T-helper 2 cell treated with Interferon-gamma antibody and Interleukin-4, amounts not matched to agents 100 ng/mL and 5 ng/mL, for 36 hours (primary cell): ENCODE data around the gene PIK3R5. TPM values are rescaled to one million over a fixed set of nuclear protein-coding genes. Genes with fewer than 3 reads are reported as not detected.
"Not testable (repeated sequence)": the region's sequence is repeated elsewhere in the genome, so short reads cannot be mapped to it uniquely, and the experiment has no call there.

Experiments
- intact Hi-C: fragments of 100-400 bp; cut with micrococcal nuclease; formaldehyde crosslinking; loops from one replicate; pipeline ENCODE4 v1.15.1; 2023
- total RNA-seq: library from RNA; stranded (reverse); gene quantifications from 2 replicates; pipeline ENCODE4 v1.2.3, GENCODE V29; 2022

PIK3R5 gene
- total RNA-seq, 1 donor from 2014 or later, result 56.2 TPM

- intact Hi-C loops, result loop anchor here (5.0 to 10.0 kb wide), 4 partner anchors 40 to 265 kb away; partner anchors contain the start of gene MYH10
Measured at GRCh38 chr17:8896641-8897635, 68.6 kb downstream of the PIK3R5 start.

DNA sequence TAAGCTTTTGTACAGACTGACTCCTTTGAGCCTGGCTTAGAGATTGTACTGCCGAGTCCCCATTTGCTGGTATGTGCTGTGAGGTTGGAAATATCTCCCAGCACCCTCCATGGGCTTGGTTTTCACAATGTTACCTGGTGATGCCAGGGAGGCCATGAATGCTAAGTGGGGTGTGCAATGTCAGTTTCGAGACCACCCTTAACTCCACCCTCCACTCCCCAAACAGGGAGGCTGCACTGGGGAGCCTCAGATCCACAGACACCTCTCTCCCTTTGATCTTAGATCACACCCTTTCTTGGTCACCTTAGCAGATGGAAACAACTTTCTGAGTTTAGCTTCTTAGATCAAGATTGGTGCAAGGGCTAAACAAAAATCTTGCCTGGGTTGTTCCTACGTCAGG, 69.4 kb downstream of the PIK3R5 start:
- intact Hi-C loops, result loop anchor here (5.0 to 10.0 kb wide), 4 partner anchors 39 to 264 kb away; partner anchors contain the start of gene MYH10

- intact Hi-C loops, result loop anchor here (5.0 to 10.0 kb wide), 4 partner anchors 38 to 263 kb away; partner anchors contain the start of gene MYH10
Measured at GRCh38 chr17:8894673-8895578, 70.6 kb downstream of the PIK3R5 start.

GRCh38 chr17:8894202-8894671, 71.3 kb downstream of the PIK3R5 start:
- intact Hi-C loops, result loop anchor here (10.0 kb wide), 1 partner anchor 101 kb away; no protein-coding TSS in a partner anchor

GRCh38 chr17:8893621-8894201, 71.8 kb downstream of the PIK3R5 start:
- intact Hi-C loops, result loop anchor here (10.0 kb wide), 1 partner anchor 101 kb away; no protein-coding TSS in a partner anchor

DNA sequence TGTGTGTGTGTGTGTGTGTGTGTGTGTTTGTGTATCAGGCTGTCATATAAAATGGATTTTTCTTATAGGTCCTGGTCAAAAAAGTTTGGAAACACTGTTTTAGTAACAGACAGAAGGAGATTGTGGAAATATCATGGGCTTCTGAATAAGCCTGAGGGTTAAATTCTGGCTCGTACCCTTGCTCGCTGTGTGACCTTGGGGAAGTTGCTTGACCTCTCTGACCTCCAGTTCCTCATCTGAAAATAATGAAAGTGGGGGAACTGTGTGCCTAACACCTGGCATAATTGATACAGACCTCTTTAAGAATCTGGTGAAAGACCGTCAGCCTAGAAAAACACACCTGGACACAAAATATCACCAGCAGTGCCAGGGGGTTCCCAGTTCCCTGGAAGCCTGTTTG, 72.4 kb downstream of the PIK3R5 start:
- intact Hi-C loops, result loop anchor here (10.0 kb wide), 1 partner anchor 102 kb away; no protein-coding TSS in a partner anchor

DNA sequence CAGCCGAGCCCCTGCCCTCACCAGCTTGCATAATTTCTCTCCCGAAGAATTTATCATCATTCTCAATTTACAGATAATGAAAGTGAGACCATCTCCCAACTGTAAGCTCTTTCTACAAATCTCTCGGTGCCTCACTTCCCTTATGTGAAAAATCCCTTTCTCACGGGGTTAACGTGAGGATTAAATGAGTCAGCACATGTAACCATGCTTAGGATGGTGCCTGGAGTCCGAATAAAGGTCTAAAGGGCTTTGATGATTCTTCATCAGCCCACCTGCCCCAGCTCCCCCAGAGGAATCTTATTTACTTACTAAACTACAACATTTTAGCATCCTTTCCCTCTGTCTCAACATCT, 73.2 kb downstream of the PIK3R5 start:
- intact Hi-C loops, result loop anchor here (10.0 kb wide), 1 partner anchor 102 kb away; no protein-coding TSS in a partner anchor

DNA sequence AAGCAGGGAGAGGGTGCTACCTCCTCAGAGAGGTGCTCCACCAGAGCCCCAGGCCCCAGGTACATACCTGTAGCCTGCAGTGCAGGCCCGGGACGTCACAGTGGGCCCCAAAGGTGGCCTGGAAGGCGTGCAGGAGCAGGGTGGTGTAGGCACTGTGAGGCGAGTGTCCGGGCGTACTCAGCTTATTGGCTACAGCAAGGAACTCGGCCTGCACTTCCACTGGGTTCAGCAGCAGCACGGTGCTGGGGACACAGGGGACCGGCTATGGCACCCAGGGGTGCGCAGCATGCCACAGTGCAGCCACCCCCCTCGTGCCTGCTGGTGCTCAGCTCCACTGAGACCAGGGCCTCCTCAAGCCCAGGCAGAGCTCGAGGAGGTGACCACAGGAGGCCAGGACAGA, 74.8 kb downstream of the PIK3R5 start:
- intact Hi-C loops, result loop anchor here (10.0 kb wide), 1 partner anchor 104 kb away; no protein-coding TSS in a partner anchor

DNA sequence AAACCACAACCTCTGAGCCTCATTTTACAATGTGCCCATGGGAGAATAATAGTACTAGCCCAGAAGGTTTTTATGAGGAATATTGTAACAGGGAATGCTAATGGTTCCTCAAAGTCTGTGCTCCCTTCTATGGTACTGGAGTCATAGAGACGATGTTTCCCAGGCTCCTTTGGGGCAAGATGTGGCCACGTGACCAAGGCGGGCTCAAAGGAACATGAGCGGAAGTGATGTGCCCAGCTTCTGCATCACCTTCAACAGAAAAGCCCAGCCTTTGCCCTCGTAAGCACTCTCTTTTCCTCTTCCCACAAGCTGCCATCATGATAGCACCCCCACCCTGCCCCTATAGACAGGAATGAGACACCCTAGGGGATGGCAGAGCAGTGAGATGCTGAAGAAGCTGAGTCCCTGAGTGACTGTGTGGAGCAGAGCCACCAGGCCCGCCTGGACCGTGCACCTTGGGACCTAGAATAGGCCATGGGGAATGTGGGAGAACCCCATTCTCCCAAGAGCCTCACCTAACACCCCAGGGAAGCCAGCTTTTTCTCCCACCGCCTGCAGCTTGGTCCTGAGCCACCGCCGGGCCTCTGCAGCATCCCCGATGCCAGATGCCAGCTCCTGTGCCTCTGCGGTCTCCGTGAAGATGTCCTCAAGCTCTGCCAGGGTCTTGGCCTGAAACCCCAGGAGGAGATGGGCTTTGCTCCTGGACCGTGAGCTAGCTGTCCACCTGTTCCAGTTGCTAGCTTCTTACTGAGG, 75.9 kb downstream of the PIK3R5 start:
- intact Hi-C loops, result loop anchor here (10.0 kb wide), 1 partner anchor 105 kb away; no protein-coding TSS in a partner anchor

DNA sequence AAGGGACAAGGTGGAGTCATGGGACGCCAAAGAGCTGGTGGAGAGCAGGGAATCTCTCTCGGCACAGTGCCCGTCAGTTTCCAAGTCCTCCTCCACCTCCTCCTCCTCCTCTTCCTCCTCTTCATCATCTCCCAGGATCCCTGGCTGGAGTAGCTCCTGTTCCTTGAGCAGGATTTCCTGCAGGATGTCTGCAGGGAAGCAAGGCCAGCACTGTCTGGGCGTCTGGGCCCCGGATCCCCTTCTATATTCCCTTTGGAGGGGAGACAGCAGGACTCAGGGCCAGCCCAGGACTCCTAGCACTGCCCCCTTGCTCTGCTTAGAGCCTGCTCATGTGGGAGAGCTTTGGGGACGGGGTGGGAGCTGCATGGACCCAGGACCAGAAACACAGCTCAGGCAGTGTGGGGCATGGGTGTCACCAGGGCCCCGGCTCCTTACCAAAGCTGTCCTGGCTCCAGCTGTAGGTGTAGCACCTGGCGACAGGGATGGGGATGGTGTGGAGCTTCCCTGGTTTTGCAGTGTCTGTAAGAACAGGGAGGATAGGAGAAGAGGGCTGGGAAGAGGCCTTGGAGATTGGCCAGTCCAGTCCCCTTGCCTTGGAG, 76.7 kb downstream of the PIK3R5 start:
- intact Hi-C loops, result no loop called here

- intact Hi-C loops, result no loop called here
Measured at GRCh38 chr17:8887834-8888703, 77.4 kb downstream of the PIK3R5 start.

- intact Hi-C loops, result no loop called here
Measured at GRCh38 chr17:8887301-8887700, 78.2 kb downstream of the PIK3R5 start.

GRCh38 chr17:8885967-8886684, 79.4 kb downstream of the PIK3R5 start:
- intact Hi-C loops, result no loop called here

- intact Hi-C loops, result not testable (repeated sequence)
Measured at GRCh38 chr17:8885163-8885966, 80.1 kb downstream of the PIK3R5 start.

DNA sequence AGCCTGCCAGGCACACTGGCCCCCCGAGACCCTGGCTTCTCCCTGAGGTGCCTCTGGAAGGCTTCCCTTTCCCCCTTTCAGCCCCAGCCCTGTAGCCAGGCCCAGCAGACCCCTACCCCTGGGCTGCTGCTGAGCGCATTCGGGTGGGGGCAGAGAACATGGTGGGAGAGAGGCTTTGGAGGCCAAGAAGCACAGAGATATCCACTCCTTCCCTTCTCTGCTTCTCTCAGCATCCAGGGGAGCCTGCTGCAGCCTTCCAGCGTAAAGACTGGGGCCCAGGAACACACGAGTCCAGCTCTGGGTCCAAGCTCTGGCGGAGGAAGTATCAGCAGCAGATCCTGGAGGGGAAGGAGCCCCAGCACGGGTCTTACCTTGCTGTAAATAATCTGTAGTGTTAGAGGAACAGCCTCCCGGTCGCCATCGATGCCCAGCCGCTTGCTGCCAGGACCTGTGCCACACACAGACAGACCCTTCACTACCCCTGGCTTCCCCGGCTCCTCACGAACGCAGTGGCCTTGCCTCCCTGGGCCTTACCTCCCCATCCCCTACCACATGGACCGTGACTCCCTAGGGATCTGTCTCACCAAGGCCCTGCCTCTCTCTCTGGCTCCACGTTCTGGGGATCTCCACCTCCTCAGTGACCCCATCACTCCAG, 81.0 kb downstream of the PIK3R5 start:
- intact Hi-C loops, result no loop called here

DNA sequence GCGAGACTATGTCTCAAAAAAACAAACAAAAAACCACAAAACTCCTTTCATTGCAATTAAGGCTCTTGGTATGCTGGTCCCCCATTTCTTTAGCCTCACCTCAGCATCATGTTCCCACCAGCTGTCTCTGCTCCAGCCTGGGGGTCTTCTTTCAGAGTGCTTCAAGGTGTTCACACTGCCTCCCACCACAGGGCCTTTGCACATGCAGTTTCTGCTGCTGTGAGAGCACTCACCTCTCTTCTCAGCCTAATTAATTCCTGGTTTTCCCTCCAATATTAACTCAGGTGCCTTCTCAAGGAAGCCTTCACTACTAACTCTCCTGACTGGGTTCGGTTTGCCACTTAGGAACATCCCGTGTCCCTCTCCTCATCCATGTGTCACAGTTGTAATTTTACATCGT, 82.2 kb downstream of the PIK3R5 start:
- intact Hi-C loops, result no loop called here

GRCh38 chr17:8881606-8882005, 83.9 kb downstream of the PIK3R5 start:
- intact Hi-C loops, result no loop called here
